CD4-positive, alpha-beta T cell (primary cell): ENCODE results near the gene IRF5. TPM values are rescaled to one million over a fixed set of nuclear protein-coding genes. Genes with fewer than 3 reads are reported as not detected.

Experiments
- ATAC-seq: fragments of 200-7000 bp; cut with Tn5 transposase; one replicate; pipeline ENCODE4 v1.10.0; 2022; ENCODE audit warnings: mild to moderate bottlenecking; ENCODE audit not compliant: poor library complexity
- CTCF ChIA-PET: fragments of 350-600 bp; sonication (Branson Sonifier 250); formaldehyde crosslinking; loops from one replicate; lab custom pipeline; 2021; ENCODE audit warnings: antibody characterized with exemption, inconsistent platforms; lab: Charles Lee
- POLR2A ChIA-PET: fragments of 350-600 bp; sonication (Branson Sonifier 250); formaldehyde crosslinking; loops from one replicate; lab custom pipeline; 2021; ENCODE audit warnings: antibody characterized with exemption, inconsistent platforms; lab: Charles Lee
- DNase-seq, 14 experiments: peaks; one replicate each; pipeline ENCODE4 v3.0.0-alpha.2; 2013 to 2020; ENCODE audit warnings: mixed read lengths in 2 of 14
- H3K27ac ChIP-seq, 2 donors: one replicate each; pipeline versions ENCODE4 v1.5.1 to v1.7.0; 2013; ENCODE audit warnings: low read length in 2 of 2, low read depth in 1 of 2, mild to moderate bottlenecking in 1 of 2
- H3K27me3 ChIP-seq, 2 experiments: 1 replicate in 1 of 2; 2 replicates in 1 of 2; pipeline versions ENCODE4 v1.6.1 to v1.7.0; 2013; ENCODE audit warnings: low read length in 2 of 2, control low read depth in 1 of 2, mild to moderate bottlenecking in 1 of 2, moderate library complexity in 1 of 2; ENCODE audit not compliant: insufficient read depth in 2 of 2, control insufficient read depth in 1 of 2
- H3K36me3 ChIP-seq: one replicate; pipeline ENCODE4 v1.6.1; 2013; ENCODE audit warnings: low read length, control low read depth; ENCODE audit not compliant: insufficient read depth
- H3K4me1 ChIP-seq: one replicate; pipeline ENCODE4 v1.6.1; 2013; ENCODE audit warnings: low read length, control low read depth; ENCODE audit not compliant: insufficient read depth
- H3K4me3 ChIP-seq: one replicate; pipeline ENCODE4 v1.5.1; 2013; ENCODE audit warnings: mild to moderate bottlenecking, low read length, moderate library complexity
- H3K9me3 ChIP-seq, 2 experiments: 1 replicate in 1 of 2; 2 replicates in 1 of 2; pipeline versions ENCODE4 v1.6.1 to v1.7.0; 2013; ENCODE audit warnings: low read length in 2 of 2, mild to moderate bottlenecking in 2 of 2, control low read depth in 1 of 2, moderate library complexity in 1 of 2; ENCODE audit not compliant: control insufficient read depth in 1 of 2, insufficient read depth in 1 of 2
- H3K27ac Mint-ChIP-seq: one replicate; pipeline ENCODE4 v1.8.0; 2020; ENCODE audit warnings: mixed read lengths
- H3K27me3 Mint-ChIP-seq: one replicate; pipeline ENCODE4 v1.8.0; 2021; ENCODE audit warnings: mixed read lengths
- H3K36me3 Mint-ChIP-seq: one replicate; pipeline ENCODE4 v1.8.0; 2021; ENCODE audit warnings: low read depth, mixed read lengths
- H3K4me1 Mint-ChIP-seq: one replicate; pipeline ENCODE4 v1.8.0; 2021; ENCODE audit warnings: low read depth, mixed read lengths
- H3K4me3 Mint-ChIP-seq: one replicate; pipeline ENCODE4 v1.8.0; 2020; ENCODE audit warnings: mild to moderate bottlenecking, mixed read lengths
- H3K9me3 Mint-ChIP-seq: one replicate; pipeline ENCODE4 v1.8.0; 2020; ENCODE audit warnings: mixed read lengths
- CTCF ChIP-seq: fragments of 200-600 bp; IDR thresholded peaks from one replicate; pipeline ENCODE4 v1.8.0; 2022; ENCODE audit warnings: antibody characterized with exemption, mild to moderate bottlenecking
- intact Hi-C, 2 experiments: fragments of 100-400 bp; cut with DNase I in 1 of 2; cut with micrococcal nuclease in 1 of 2; formaldehyde crosslinking; loops; one replicate each; pipeline versions ENCODE4 v1.15.1 to v1.9.0; 2023 to 2025; cut with DNase I, micrococcal nuclease
- total RNA-seq, 174 experiments: library from RNA in 2 of 174; stranded (reverse) in 2 of 174; gene quantifications; one replicate each; pipeline ENCODE4 v1.2.3 and lab custom pipeline; 2021 to 2026

The IRF5 gene
- total RNA-seq, 2 experiments from 2014 or later: 1.7 to 1.8 TPM

GRCh38 chr7:128962899-128963298 lies 25.2 kb downstream of the IRF5 start:
- no peak overlapping the region for H3K27ac ChIP-seq
- no peak for TF ChIP-seq CTCF
- ChIA-PET POLR2A (no interaction called here), CTCF (no interaction called here)
- H3K36me3 Mint-ChIP-seq: peaks cover 91% of the 10 kb centered on the region
- ATAC-seq (no peak), DNase-seq (no peak)
- intact Hi-C loops: no loop called here
- no peaks in the 10 kb centered on the region for H3K27me3 ChIP-seq
- no peaks in the 10 kb centered on the region for H3K27me3 Mint-ChIP-seq
- peaks cover 5% of the 10 kb centered on the region for H3K4me1 Mint-ChIP-seq
- H3K4me3 ChIP-seq: no peak overlapping the region
- no peaks in the 10 kb centered on the region for H3K9me3 Mint-ChIP-seq
- H3K36me3 ChIP-seq: peaks cover 82% of the 10 kb centered on the region
- H3K4me1 ChIP-seq: no peaks in the 10 kb centered on the region
- H3K4me3 Mint-ChIP-seq: no peak overlapping the region
- H3K27ac Mint-ChIP-seq: peak overlapping the region; percentile 34
- H3K9me3 ChIP-seq: no peaks in the 10 kb centered on the region

GRCh38 chr7:128963327-128963757 lies 25.6 kb downstream of the IRF5 start:
- DNase-seq (peak in 2 of 14 experiments; percentile 48 to 54), ATAC-seq (peak; percentile 54)
- no peak for TF ChIP-seq CTCF
- H3K4me1 Mint-ChIP-seq: peaks cover 5% of the 10 kb centered on the region
- Histone ChIP-seq H3K4me3 (no peak overlapping the region), H3K9me3 (no peaks in the 10 kb centered on the region), H3K27me3 (no peaks in the 10 kb centered on the region), H3K27ac (no peak overlapping the region), H3K36me3 (peaks cover 86% of the 10 kb centered on the region), H3K4me1 (no peaks in the 10 kb centered on the region)
- intact Hi-C loops: no loop called here
- ChIA-PET POLR2A (no interaction called here), CTCF (interaction anchor here (0.7 kb wide), 1 partner anchor 116 kb away, joined by 4 read pairs; no protein-coding TSS in a partner anchor)
- no peaks in the 10 kb centered on the region for H3K9me3 Mint-ChIP-seq
- H3K27ac Mint-ChIP-seq: peak overlapping the region; percentile 34
- no peak overlapping the region for H3K4me3 Mint-ChIP-seq
- peaks cover 91% of the 10 kb centered on the region for H3K36me3 Mint-ChIP-seq
- H3K27me3 Mint-ChIP-seq: no peaks in the 10 kb centered on the region

GRCh38 chr7:128968624-128969023 lies 30.9 kb downstream of the IRF5 start:
- no peak overlapping the region for H3K4me3 Mint-ChIP-seq
- intact Hi-C loops: no loop called here
- TF ChIP-seq CTCF: no peak
- no peaks in the 10 kb centered on the region for H3K9me3 ChIP-seq
- no peaks in the 10 kb centered on the region for H3K4me1 ChIP-seq
- DNase-seq (no peak), ATAC-seq (no peak)
- H3K36me3 Mint-ChIP-seq: peaks cover 93% of the 10 kb centered on the region
- H3K27me3 ChIP-seq: no peaks in the 10 kb centered on the region
- H3K27me3 Mint-ChIP-seq: no peaks in the 10 kb centered on the region
- CTCF ChIA-PET: no interaction called here
- H3K4me1 Mint-ChIP-seq: peaks cover 5% of the 10 kb centered on the region
- H3K9me3 Mint-ChIP-seq: no peaks in the 10 kb centered on the region
- H3K36me3 ChIP-seq: peaks cover 91% of the 10 kb centered on the region
- no peak overlapping the region for H3K27ac Mint-ChIP-seq
- no peak overlapping the region for H3K4me3 ChIP-seq
- no peak overlapping the region for H3K27ac ChIP-seq
- POLR2A ChIA-PET: interaction anchor here (0.6 kb wide), 1 partner anchor 35 kb away, joined by 3 read pairs; no protein-coding TSS in a partner anchor
